Stimulated activated CD4-positive, alpha-beta T cell treated with anti-CD3 and anti-CD28 coated beads, Interleukin-2, amount 100 ng/mL, for 24 hours (primary cell): ENCODE results near the gene ACTR3.
A peak's percentile ranks its signal among the peaks of the same experiment; 100 is the strongest.
"Not testable (repeated sequence)": the region's sequence is repeated elsewhere in the genome, so short reads cannot be mapped to it uniquely, and the experiment has no call there.

Experiments
- DNase-seq, 2 donors: peaks; one replicate each; pipeline ENCODE4 v3.0.0-alpha.2; 2020

ACTR3 gene

GRCh38 chr2:113906647-113907046 lies 16.8 kb downstream of the ACTR3 start:
- DNase-seq: no peak

GRCh38 chr2:113907297-113907696 lies 17.4 kb downstream of the ACTR3 start:
- DNase-seq: no peak

DNA sequence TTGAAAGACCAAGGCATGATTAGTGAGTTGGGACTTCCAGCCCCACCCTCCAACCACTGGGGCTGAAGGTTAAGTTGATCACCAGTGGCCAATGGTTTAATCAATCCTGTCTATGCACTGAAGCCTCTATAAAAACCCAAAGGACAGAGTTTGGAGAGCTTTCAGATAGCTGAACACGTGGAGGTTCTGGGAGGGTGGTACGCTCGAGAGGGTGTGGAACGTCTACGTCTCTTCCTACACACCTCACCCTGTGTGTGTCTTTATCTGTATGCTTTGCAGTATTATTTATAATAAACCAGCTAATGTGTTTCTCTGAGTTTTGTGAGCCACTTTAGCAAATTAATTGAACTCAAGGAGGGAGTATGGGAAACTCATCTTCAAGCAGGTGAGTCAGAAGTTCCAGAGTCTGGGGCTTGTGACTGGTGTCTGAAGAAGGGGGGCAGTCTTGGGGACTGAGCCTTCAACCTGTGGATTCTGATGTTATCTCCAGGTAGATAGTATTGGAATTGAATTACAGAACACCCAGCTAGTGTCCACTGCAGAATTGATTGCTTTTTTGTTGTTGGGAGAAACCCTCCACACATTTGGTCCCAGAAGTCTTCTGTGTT lies 20.3 kb downstream of the ACTR3 start:
- DNase-seq: peak; percentile 53 to 63

GRCh38 chr2:113910967-113911678 lies 21.2 kb downstream of the ACTR3 start:
- no peak for DNase-seq

GRCh38 chr2:113915082-113915819 lies 25.4 kb downstream of the ACTR3 start:
- DNase-seq: no peak

- DNase-seq: no peak
These were observed 28.3 kb downstream of the ACTR3 start for GRCh38 chr2:113918229-113918628.

DNA sequence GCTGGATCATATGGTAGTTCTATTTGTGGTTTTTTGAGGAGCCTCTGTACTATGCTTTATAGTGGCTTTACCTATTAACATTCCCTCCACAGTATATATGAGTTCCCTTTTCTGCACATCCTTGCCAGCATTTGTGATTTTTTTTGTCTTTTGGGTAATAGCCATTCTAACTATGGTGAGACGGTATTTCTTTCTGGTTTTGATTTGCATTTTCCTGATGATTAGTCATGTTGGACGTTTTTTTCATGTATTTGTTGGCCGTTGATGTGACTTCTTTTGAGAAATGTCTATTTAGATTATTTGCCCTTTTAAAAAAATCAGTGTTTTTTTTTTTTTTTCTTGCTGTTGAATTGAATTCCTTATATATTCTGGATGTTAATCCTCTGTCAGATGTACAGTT lies 31.1 kb downstream of the ACTR3 start:
- DNase-seq: no peak

DNA sequence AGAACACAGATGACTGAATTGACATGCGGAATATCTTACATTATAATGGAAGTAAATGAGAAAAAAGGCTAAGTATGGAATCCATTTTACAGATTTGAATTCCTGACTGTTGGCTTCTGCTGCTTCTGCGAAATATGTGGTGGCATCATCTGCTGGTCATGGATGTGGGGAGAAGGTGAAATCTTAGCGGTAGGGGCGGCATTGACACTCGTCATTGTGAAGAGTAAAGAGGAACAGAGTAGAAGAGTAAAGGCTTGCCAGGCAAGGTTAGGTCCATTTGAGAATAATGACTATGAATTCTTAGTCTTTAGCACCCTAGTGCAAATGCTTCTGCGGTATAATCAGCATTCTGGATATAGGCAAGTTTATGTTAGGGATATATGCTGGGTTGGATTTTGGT lies 32.4 kb downstream of the ACTR3 start:
- DNase-seq: no peak

GRCh38 chr2:113922784-113923183 lies 32.9 kb downstream of the ACTR3 start:
- DNase-seq: no peak

- no peak for DNase-seq
These were observed 36.0 kb downstream of the ACTR3 start for GRCh38 chr2:113925884-113926283.

DNA sequence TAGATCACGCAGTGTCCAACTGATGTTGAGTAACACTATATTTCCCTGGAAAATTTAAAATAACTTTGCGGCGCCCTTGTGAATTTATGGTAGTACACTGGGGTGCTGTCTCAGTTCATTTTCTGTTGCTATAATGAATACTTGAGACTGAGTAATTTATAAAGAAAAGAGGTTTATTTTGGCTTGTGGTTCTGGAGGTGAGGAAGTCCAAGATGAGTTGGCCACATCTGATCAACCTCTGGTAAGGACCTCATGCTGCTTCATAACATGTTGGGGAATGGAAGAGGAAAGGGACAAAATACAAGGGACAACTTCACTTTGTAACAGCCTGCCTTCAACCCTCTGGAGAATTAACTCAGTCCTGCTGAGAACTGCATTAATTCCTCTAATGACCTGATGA lies 36.4 kb downstream of the ACTR3 start:
- no peak for DNase-seq

DNA sequence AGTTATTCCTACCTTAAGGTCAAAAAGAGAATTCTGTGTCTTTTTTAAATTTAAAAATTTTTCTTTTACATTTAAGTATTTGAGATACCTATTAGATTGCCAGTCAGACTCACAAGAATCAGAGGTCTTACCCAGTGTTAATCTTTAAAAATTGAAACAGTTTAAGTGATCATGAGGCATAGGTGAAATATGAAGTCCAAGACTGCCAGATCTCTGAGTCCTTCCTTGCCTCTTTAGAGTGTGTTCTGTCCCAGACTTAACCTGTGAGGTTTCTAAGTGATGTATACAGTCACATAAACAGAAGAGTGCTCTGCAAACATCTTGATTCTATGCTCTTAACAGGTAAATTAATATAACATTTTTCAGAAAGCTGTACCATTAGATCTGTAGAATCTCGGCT lies 40.6 kb downstream of the ACTR3 start:
- no peak for DNase-seq

DNA sequence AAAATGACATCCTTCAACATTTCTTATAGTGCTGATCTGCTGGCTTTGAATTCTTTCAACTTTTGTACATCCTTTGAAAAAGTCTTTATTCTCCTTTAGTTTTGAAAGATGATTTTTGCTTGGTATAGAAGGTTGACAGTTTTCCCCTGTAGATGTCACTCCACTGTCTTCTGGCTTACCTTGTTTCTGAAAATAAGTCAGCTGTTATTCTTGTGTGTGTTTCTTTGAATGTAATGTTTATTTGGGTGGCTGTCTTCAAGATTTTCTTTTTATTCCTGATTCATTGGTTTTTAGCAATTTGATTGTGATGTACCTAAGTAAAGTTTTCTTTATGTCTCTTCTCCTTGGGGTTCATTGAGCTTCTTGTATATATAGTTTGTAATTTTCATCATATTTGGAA lies 47.6 kb downstream of the ACTR3 start:
- no peak for DNase-seq

GRCh38 chr2:113940891-113941290 lies 51.0 kb downstream of the ACTR3 start:
- no peak for DNase-seq

GRCh38 chr2:113945784-113946183 lies 55.9 kb downstream of the ACTR3 start:
- DNase-seq: not testable (repeated sequence)

DNA sequence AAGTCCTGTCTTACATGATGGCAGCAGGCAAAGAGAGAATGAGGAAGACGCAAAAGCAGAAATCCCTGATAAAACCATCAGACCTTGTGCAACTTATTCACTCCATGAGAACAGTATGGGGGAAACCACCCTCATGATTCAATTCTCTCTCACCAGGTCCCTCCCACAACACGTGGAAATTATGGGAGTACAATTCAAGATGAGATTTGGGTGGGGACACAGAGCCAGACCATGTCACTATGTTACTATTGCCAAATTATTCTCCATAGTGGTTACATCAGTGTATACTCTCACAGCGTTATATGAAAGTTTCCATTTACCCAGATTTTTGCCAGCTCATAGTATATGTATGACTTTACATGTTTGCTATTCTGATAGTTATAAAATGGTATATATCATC lies 61.0 kb downstream of the ACTR3 start:
- DNase-seq: not testable (repeated sequence)

- no peak for DNase-seq
These were observed 71.1 kb downstream of the ACTR3 start for GRCh38 chr2:113961000-113961399.

DNA sequence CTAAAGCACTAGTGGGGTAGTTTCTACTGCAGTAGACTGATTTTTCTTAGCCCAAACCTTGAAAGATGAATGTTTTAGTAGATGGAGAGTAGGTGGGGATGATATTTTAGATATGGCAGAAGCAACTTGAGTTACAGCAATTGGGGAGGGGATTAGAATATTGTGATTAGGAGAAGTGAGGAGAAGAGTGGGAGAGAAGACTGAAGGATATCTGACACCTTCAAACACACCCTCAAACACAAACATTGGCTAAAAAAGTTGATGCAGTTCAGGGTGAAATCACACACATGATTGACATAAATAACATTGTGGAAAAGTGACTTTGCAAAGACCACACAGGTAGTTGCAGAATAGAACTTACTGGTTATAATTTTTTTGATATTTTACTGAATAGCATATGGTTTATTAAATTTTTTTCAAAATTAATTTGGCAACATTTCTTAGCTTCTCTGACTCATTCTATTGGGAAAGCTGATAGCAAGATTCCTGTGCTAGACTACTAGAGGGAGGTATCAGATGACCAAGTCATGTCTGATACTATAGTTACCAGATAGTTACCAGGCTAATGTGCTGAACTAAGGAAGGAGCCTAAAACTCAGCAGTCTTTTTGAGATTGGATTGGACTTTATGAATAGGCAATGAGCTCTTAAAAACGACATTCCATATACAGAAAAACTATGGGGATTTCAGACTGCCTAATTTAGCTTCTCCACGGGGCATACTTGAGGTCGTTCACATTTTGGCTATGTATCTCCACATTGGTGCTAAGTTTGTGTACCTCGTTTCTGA lies 73.0 kb downstream of the ACTR3 start:
- DNase-seq: no peak

DNA sequence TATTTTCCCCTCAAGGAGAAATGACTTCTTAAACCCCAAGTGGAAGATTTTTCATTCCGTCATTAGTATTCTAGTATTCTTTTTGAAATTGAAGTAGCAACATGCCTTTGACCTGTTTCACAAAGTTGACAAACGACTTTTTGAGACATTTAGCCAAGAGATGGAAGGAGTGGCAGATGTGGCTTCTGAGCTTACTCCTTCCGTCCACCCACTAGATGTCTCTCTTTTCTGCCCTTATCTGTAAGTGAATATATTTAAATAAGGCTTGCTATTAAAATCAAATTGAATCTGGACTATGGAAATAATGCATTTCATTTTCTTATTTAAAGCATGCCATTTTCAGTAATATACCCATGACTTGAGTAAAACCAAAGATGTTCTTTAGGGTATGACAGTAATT lies 74.1 kb downstream of the ACTR3 start:
- DNase-seq: no peak

GRCh38 chr2:113964436-113964835 lies 74.5 kb downstream of the ACTR3 start:
- no peak for DNase-seq

DNA sequence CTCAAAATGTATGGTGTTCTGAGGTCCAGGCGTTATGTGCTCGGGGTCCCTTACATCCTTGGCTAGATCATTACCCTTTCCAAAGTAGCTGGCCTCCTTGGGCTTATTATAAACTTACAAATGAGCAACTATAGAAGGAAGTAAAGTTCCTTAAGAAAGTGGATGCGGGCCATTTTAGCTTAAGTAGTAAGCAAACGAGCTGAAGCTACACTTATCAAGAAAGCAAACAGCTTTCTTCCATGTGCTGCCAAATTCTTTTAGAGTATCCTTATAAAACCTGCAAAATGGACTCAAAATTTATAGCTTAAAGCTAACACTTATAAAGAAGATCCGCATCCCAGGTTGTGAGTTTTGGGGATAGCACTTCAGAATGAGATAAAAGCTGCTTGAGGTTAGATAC lies 75.3 kb downstream of the ACTR3 start:
- DNase-seq: no peak

GRCh38 chr2:113965644-113966043 lies 75.8 kb downstream of the ACTR3 start:
- DNase-seq: no peak

DNA sequence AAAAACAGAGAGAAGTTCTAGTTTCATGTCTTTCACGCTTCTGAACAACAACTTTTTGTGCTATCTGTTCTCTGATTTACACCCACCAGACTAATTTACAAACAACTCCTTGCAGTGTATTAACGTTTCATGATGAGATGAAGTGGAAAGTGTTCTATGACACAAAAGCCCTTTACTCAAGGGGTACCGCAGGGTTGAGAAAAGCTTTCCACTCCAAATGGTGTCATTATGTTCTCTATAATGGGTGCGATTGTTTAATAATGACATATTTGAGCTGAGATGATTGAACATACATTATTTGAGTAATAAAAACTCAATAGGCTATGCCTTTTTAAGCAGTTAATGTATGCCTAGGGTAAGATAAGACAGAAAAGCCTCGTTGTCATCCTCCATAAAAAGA lies 76.3 kb downstream of the ACTR3 start:
- DNase-seq: no peak
